PC-3 (cell line): Measurements from ENCODE around the gene LRRC8C.

Experiments used
- EZH2 ChIP-seq: fragments of 300-600 bp; sonication (generic); IDR thresholded peaks from one replicate; pipeline ENCODE4 v1.6.1; 2017; ENCODE audit warnings: antibody characterized with exemption, mild to moderate bottlenecking, low read length; ENCODE audit not compliant: unreplicated experiment
- TF ChIP-seq, protein P1 (sequence below): fragments of 300-600 bp; sonication (generic); conservative IDR thresholded peaks from 2 replicates; pipeline ENCODE4 v1.5.1; 2017; ENCODE audit warnings: antibody characterized with exemption, low read depth, mild to moderate bottlenecking, low read length

DNA sequence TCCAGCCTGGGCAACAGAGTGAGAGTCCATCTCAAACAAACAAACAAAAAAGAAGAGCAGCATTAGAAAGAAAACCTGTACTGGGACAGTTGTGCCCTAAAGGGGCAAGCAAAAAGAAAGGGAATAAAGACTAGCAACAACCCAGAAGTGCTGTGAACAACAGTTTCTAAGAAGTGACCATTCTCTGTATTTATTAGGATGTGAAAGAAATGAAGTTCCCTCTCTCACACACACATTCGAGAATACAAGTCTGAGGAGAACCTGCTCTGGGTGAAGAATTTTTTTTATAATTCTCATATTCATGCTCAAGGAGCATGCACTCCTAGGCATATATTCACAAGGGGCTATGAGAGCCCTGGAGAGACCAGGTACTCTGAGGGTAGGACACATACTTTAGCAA is 128.4 kb downstream of the LRRC8C start:
- TF ChIP-seq, protein P1, sequence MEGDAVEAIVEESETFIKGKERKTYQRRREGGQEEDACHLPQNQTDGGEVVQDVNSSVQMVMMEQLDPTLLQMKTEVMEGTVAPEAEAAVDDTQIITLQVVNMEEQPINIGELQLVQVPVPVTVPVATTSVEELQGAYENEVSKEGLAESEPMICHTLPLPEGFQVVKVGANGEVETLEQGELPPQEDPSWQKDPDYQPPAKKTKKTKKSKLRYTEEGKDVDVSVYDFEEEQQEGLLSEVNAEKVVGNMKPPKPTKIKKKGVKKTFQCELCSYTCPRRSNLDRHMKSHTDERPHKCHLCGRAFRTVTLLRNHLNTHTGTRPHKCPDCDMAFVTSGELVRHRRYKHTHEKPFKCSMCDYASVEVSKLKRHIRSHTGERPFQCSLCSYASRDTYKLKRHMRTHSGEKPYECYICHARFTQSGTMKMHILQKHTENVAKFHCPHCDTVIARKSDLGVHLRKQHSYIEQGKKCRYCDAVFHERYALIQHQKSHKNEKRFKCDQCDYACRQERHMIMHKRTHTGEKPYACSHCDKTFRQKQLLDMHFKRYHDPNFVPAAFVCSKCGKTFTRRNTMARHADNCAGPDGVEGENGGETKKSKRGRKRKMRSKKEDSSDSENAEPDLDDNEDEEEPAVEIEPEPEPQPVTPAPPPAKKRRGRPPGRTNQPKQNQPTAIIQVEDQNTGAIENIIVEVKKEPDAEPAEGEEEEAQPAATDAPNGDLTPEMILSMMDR = no peak
- no peak for TF ChIP-seq EZH2
